ENCODE results near the gene NT5DC1.

GRCh38 chr6:116265041-116265829, 164.6 kb downstream of the NT5DC1 start:
- TF ChIP-seq, protein P1, sequence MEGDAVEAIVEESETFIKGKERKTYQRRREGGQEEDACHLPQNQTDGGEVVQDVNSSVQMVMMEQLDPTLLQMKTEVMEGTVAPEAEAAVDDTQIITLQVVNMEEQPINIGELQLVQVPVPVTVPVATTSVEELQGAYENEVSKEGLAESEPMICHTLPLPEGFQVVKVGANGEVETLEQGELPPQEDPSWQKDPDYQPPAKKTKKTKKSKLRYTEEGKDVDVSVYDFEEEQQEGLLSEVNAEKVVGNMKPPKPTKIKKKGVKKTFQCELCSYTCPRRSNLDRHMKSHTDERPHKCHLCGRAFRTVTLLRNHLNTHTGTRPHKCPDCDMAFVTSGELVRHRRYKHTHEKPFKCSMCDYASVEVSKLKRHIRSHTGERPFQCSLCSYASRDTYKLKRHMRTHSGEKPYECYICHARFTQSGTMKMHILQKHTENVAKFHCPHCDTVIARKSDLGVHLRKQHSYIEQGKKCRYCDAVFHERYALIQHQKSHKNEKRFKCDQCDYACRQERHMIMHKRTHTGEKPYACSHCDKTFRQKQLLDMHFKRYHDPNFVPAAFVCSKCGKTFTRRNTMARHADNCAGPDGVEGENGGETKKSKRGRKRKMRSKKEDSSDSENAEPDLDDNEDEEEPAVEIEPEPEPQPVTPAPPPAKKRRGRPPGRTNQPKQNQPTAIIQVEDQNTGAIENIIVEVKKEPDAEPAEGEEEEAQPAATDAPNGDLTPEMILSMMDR (IDR thresholded peaks at IDR 0.05; ENCODE audit: low read length) = no peak
- no peak for TF ChIP-seq EZH2phosphoT487 (IDR thresholded peaks at IDR 0.05; ENCODE audit: low read length)
